Mammary epithelial cell (primary cell): Measurements from ENCODE around the gene DPP9.

Experiments used
- CTCF ChIP-seq, 2 donors: IDR thresholded peaks in 1 of 2; conservative IDR thresholded peaks in 1 of 2; 2 replicates each; pipeline ENCODE4 v1.5.1; 2011 to 2012; ENCODE audit warnings: inconsistent platforms in 2 of 2, low read length in 2 of 2, mild to moderate bottlenecking in 2 of 2, control low read depth in 1 of 2, low read depth in 1 of 2; ENCODE audit not compliant: insufficient read depth in 1 of 2; ENCODE audit errors: extremely low read depth in 1 of 2
- EZH2 ChIP-seq: IDR thresholded peaks from 2 replicates; pipeline ENCODE4 v1.6.1; 2012; ENCODE audit warnings: low read length, inconsistent platforms, borderline replicate concordance

- TF ChIP-seq CTCF (conservative IDR thresholded peaks at IDR 0.05 in 1 of 2, IDR thresholded peaks at IDR 0.05 in 1 of 2; ENCODE audit: extremely low read depth in 1 of 2, insufficient read depth in 1 of 2, low read depth in 1 of 2, low read length in 2 of 2) (no peak), EZH2 (no peak)
These were observed 32.3 kb downstream of the DPP9 start for GRCh38 chr19:4691373-4691772.
